Coronary artery (tissue), 2 donors: ENCODE data around the gene PTRHD1.

Experiments
- DNase-seq: peaks from one replicate; pipeline ENCODE4 v3.0.0-alpha.2; 2017; ENCODE audit warnings: low spot score
- H3K27ac ChIP-seq, 2 donors: fragments of 200-600 bp; sonication (generic); one replicate each; pipeline ENCODE4 v1.5.1; 2016 to 2019
- H3K4me3 ChIP-seq: fragments of 200-600 bp; sonication (generic); 2 replicates; pipeline ENCODE4 v1.5.1; 2016; ENCODE audit warnings: mild to moderate bottlenecking, moderate library complexity
- CTCF ChIP-seq: fragments of 200-600 bp; sonication (generic); IDR thresholded peaks from one replicate; pipeline ENCODE4 v1.5.1; 2019; ENCODE audit warnings: antibody characterized with exemption

Gene PTRHD1

GRCh38 chr2:24818721-24819167, 25.6 kb upstream of the PTRHD1 start:
- peak; percentile 67 for DNase-seq
- TF ChIP-seq CTCF = no peak
- H3K4me3 ChIP-seq = no peak overlapping the region
- no peak overlapping the region for H3K27ac ChIP-seq

GRCh38 chr2:24816884-24817283, 23.7 kb upstream of the PTRHD1 start:
- Histone ChIP-seq H3K4me3 (no peak overlapping the region), H3K27ac (no peak overlapping the region)
- no peak for DNase-seq
- TF ChIP-seq CTCF = no peak

GRCh38 chr2:24816404-24816803, 23.2 kb upstream of the PTRHD1 start:
- no peak for DNase-seq
- Histone ChIP-seq H3K27ac (no peak overlapping the region), H3K4me3 (no peak overlapping the region)
- TF ChIP-seq CTCF = no peak

- no peak for TF ChIP-seq CTCF
- H3K27ac ChIP-seq = no peak overlapping the region
Measured at GRCh38 chr2:24815171-24815570, 22.0 kb upstream of the PTRHD1 start.

GRCh38 chr2:24814516-24814915, 21.3 kb upstream of the PTRHD1 start:
- no peak overlapping the region for H3K27ac ChIP-seq

More at GRCh38 chr2:24815171-24815570, 22.0 kb upstream of the PTRHD1 start:
- no peak for DNase-seq
- H3K4me3 ChIP-seq = no peak overlapping the region

GRCh38 chr2:24813691-24814137, 20.5 kb upstream of the PTRHD1 start:
- H3K4me3 ChIP-seq = no peak overlapping the region
- H3K27ac ChIP-seq = no peak overlapping the region
- TF ChIP-seq CTCF = no peak
- no peak for DNase-seq

More at GRCh38 chr2:24814516-24814915, 21.3 kb upstream of the PTRHD1 start:
- DNase-seq = no peak
- no peak for TF ChIP-seq CTCF
- no peak overlapping the region for H3K4me3 ChIP-seq

GRCh38 chr2:24809316-24810007, 16.3 kb upstream of the PTRHD1 start:
- no peak for TF ChIP-seq CTCF
- H3K4me3 ChIP-seq = no peak overlapping the region

More at GRCh38 chr2:24809316-24810007, 16.3 kb upstream of the PTRHD1 start:
- no peak for DNase-seq
- no peak overlapping the region for H3K27ac ChIP-seq
